Raji (cell line): ENCODE data around the gene STKLD1.

ENCODE experiments used
- POLR2A ChIP-seq: IDR thresholded peaks from 2 replicates; pipeline ENCODE4 v1.6.1; 2011; ENCODE audit warnings: low read depth, low read length, control low read depth; ENCODE audit not compliant: insufficient read depth

STKLD1 gene

GRCh38 chr9:133375724-133376654 is at the start of gene STKLD1, which contains the start of gene SURF4:
Gene STKLD1 (plus strand): TSS chr9:133376366. CDS start chr9:133376474, 108 bp downstream.
Gene SURF4 (minus strand): TSS chr9:133376060. CDS start chr9:133375969, 91 bp downstream.
- TF ChIP-seq POLR2A = peak; percentile 82

GRCh38 chr9:133327834-133328484 is 48.2 kb upstream of the STKLD1 start:
- no peak for TF ChIP-seq POLR2A

DNA sequence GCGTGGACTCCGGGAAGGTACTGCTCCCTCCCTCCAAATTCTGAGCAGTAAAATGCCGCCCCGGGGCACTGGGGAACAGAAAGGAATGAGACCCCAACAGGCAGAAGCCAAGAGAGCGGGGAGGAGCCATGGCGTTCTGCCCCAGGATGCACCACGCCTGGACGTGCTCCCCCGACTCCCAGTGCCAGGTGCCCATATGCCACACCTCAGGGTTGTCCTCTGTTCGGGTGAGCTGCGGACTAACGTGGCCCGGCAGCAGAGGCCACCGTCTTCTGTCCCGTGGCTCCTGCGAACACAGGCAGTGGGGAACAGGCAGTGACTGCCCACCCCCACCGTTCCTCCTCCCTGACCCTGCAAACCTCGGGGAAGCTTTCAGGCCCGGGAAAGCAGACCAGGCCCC is 44.9 kb upstream of the STKLD1 start:
- TF ChIP-seq POLR2A = no peak

DNA sequence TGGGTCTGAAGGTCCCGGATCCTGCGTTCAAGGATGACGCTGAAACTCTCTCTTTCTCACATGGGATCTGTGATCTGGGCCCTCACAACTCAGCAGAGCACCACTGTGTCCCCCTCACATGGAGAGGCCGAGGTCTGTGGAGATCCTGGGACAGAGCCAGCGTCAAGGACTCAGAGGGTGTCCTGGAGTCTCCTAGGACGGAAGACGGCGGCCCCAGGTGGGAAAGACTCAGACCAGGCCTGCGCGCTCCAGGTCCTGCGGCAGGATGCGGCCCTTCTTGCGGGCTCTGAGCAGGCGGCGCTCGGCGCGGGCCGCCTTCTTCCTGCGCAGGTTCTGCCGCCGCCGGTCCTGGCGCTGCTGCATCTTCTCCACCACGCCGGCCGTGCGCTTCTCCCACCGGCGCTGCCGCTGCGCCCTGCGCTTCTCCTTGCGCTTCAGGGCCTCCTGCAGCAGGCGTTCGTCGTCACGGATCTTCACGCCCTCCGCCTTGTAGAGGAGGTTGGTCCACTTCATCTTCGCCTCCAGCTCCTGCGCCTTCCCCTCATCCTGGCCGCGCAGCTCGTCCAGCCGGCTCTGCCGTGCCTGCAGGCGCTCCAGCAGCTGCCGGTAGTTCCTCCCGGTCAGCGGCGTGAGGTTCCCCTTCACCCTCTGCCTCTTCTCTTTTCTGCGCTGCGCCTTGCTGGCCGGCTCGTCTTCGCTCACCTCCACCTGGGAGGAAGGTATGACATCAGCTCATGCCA is 44.4 kb upstream of the STKLD1 start:
- no peak for TF ChIP-seq POLR2A

- TF ChIP-seq POLR2A = no peak
Measured at GRCh38 chr9:133332381-133332730, 43.8 kb upstream of the STKLD1 start.

DNA sequence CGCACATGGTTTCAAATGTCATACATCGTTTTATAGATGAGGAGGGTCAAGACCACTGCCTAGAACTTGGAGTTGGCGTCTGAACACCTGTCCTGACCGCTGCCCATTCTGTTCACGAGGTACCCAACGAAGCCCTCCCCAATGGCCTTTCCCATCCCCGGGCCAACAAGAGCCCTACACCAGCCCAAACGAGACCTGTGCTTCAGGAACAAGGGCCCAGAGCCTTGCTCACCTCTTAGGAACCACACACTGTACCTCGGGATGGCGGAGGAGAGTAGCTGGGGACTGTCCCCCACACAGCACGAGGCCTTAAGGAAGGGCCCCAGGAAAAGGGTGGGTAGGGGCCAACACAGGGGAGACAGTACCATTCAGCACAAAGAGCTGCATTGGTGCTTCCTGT is 43.2 kb upstream of the STKLD1 start:
- no peak for TF ChIP-seq POLR2A

- TF ChIP-seq POLR2A = no peak
Measured at GRCh38 chr9:133333566-133333965, 42.6 kb upstream of the STKLD1 start.

DNA sequence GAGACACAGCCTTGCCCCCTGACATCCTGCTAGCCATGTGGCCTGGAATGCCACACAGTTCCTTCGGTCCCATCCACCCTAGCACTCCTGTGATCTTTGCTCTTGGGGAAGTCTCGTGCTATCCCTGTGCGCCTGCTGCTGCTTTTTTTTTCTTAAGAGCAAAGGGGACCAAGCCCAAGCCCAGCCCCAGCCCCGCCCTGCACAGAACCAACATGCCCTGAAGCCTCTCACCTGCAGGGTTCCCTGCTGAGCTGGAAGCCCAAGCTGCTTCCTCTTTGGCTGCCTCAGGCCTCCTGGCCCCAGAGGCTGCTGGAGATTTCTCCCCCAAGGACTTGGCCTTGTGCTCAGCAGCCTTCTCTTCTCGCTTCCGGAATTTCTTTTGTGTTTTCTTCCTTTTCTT is 42.0 kb upstream of the STKLD1 start:
- TF ChIP-seq POLR2A = no peak

DNA sequence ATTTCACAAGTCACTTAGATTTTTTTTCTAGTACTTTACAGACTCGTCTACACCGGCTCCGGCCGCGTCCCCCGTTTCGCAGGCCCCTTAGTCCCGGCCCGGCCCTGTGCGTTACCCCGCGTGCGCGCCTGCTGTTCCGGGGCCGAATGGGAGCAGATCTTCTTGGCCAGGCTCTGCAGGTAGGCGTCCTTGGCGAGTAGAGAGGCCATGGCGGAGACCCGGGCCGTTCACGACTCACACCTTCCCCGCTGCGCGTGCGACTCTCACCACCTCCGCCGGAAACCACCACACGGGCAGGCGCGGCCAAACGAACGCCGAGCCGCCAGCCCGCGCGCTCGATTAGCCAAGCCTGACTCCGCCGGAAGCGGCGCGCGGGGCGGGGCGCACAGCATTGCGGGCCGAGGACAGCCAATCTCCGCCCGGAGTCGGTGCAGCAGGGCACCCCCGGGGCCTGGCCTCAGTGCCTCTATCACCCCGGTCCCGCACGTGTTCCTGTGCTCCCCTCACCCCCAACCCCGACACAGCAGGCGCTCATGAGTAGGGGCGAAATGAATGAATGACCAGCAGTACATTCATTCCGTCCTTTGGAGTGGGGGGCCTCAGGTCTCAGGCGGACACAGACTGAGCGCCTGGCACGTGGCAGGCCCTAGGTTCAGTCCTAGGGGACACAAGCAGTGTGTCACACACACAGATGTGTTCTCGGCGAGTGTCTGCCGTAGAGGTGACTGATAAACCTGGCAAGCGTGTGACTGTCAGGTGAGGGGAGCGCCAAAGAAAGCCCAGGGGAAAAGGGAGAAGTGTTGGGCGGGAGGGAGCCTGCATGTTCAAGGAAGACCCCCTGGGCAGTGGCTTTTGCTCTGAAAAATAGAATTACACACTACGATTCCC is 40.0 kb upstream of the STKLD1 start, which contains the start of gene SURF6:
TSS of gene SURF6 (minus strand) at position 265 of the 888 bp plus-strand sequence. CDS start at position 209, 56 bp downstream.
- peak; percentile 91 for TF ChIP-seq POLR2A

DNA sequence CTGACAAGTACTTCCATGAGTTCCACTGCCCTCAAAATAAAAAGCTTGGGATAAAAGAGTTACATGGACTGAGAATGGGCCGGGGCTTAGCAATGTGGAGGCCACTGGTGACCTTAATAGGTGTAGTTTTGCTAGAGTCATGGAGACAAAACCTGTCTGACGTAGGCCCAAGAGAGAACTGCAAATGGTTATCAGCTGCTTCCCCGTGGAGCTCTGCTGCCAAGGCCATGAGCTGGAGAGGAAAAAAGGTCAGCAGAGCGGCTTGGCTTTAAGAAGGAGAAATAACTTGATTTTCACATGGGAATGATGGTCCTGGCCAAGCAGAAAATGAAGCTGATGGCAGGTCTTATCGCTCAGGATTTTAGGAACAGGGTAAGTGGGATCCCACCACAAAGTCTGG is 36.5 kb upstream of the STKLD1 start:
- TF ChIP-seq POLR2A = no peak

DNA sequence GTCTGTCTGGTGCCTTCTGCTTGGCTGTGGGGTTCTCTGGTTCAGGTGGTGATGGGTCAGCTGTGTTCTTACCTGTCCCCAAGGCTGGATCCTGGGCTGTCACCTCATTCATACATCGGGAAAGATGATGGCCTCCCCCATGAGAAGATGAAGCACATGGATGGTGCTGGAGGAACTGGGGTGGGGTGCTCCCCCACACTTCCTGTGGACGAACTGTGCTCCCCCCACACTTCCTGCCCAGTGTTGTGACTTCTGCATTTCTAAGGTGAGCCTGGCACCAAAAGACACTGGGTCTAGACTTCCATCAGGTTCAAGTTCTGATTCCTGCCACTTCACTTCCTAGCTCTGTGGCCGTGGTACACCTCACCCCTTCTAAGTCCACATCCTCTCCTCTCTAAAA is 35.9 kb upstream of the STKLD1 start:
- no peak for TF ChIP-seq POLR2A

- TF ChIP-seq POLR2A = no peak
Measured at GRCh38 chr9:133340916-133341315, 35.2 kb upstream of the STKLD1 start.

DNA sequence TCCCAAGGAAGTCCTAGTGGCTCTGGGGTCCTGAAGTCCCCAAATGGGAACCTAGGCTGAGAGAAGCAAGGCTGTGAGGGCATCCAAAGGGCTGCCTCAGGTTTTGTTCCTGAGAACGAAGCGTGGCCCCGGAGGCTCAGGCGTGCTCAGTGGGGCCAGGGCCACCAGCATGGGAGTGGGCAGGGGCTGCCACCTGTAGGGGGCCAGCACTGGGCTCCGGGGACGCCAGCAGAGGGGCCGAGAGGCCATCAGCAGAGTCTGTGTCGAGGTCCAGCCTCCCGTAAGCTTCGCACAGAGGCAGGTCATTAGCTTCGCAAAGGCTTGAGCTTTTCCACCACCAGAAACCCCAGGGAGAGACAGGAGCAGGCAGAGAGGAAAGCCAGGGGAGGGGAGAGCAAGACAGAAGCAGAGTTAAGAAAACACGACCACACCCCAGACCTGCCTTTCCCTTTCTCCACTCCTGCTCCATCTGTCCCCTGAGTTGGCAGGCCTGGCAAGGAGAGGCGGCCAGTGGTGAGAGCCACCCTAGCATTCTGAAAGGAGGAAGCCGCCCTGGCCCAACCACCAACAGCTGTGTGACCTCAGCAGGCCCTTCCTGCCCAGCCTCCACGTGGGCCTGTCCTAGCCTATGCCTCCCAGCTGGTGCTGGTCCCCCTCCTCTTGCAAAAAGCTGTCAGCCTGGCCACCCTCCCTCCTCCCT is 34.6 kb upstream of the STKLD1 start:
- no peak for TF ChIP-seq POLR2A

DNA sequence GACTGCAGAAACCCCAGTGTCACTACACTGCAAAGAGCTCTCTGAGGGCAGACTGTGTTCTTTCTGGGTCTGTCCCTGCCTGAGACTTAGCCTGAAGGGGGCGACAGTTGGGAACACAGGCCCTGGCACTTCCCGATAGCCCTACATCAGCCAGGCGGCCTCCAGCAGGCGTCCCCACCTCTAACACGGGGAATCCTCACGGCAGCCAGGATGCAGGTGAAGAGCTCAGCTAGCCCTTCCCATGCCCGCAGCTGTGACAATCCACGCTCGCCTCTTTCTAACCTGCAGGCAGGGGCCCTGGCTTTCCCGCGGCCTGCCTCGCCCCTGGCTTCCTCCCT is 34.1 kb upstream of the STKLD1 start:
- no peak for TF ChIP-seq POLR2A
